Mucosa of gallbladder (tissue), 1 donor: ENCODE results near the gene AK1. TPM values are rescaled to one million over a fixed set of nuclear protein-coding genes. Genes with fewer than 3 reads are reported as not detected.
A peak's percentile ranks its signal among the peaks of the same experiment; 100 is the strongest.

Experiments
- DNase-seq: peaks from one replicate; pipeline ENCODE4 v3.0.0-alpha.2; 2020; ENCODE audit warnings: low spot score
- total RNA-seq: library from RNA; stranded (reverse); gene quantifications from one replicate; pipeline ENCODE4 v1.2.1, GENCODE V29; 2021
- donor health status: DM: no; HTN: no; CAD: no.

AK1 gene
- total RNA-seq, 1 donor from 2014 or later, result 142 TPM

- DNase-seq, result no peak
Observed at GRCh38 chr9:127867356-127868277, 9.9 kb downstream of the AK1 start.

DNA sequence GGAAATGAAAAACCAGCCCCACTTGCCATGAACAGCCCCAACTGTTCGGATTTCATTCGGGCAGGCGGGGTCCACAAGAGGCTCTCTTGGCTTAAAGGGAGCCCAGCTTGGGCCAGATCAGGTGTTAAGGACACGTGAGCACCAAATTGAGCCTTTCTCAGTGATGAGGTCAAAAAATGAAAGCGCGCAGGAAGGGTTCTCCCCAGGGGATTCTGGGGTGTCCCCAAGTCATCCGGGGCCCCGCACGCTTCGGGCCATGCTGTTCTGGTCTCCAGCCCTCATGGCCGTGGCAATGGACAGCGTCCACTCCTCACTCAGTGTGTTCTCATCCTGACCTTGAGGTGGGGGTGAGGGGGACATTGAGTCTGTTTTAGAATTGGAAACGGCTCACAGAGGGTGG, 10.9 kb downstream of the AK1 start:
- no peak for DNase-seq

- no peak for DNase-seq
Observed at GRCh38 chr9:127865645-127866464, 11.6 kb downstream of the AK1 start.

DNA sequence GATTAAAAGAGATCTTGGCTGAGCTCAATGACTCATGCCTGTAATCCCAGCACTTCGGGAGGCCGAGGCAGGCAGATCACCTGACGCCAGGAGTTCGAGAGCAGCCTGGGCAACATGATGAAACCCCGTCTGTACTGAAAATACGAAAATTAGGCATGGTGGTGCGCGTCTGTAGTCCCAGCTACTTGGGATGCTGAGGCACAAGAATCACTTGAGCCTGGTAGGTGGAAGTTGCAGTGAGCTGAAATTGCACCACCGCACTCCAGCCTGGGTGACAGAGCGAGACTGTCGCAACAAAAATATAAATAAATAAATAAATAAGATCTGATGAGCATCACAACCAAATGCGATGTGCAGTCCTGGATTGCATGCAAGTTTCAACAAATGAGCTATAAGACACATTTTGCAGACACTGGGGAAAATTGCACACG, 14.3 kb downstream of the AK1 start:
- DNase-seq, result no peak

DNA sequence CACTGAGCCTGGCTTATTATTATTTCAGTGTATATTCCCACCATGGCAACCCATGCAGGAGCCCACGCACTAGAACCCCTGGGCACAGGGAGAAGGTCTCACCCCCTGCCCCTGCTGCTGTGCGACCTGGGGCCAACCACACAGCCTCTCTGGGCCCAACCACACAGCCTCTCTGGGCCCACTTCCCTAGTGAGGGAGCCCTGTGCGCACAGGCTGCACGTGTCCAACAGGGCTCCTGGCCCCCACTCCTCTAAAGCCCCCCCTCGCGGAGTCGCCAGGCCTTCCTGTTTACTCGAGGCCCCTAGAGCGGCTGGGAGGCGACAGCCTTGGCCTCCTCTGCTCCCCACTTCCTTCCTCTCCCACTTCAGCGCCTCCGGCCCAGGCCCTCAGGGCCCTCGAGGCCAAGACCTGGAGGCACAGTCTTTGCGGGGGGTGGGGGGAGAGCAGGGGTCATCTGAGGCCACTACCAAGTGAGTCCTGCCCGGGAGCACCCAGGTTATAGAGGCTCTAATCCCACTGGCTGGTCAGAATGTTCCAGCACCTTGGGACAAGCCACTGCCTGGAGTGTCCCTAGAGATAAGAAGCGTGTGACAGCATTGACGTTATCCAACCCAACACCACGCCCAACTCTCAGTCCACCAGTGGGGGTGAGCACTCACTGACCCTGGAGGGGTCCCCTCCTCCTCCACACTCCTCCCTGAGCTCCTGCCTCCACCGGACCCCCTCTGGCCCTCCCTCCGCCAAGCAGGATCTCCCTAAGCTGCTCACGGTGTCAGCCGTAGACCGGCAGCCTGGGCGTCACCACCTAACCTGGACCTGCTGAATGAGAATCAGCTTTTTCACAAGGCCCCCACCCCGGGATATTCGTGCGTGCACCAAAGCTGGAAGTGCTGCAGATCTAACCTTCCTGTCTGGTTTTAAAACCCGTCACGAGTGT, 15.1 kb downstream of the AK1 start:
- DNase-seq, result peak; percentile 79

DNA sequence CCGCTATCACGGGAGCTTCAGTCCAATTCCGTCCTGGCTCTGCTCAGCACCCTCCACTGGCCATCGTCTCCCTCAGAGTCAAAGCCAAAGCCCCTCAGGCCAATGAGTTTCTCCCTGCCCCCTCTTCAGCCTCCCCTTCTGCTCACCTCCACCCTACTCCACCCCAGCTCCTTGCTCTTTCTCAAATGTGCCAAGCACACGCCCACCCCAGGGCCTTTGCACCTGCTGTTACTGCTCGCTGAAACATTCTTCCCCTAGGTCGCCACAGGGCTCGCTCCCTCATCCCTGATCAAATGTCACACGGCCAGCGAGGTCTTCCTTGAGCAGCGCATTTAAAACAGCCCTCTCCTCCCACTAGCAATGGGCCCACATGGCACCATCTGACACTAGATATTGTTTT, 16.7 kb downstream of the AK1 start:
- no peak for DNase-seq

- DNase-seq, result peak; percentile 72
Observed at GRCh38 chr9:127860260-127860659, 17.2 kb downstream of the AK1 start.

DNA sequence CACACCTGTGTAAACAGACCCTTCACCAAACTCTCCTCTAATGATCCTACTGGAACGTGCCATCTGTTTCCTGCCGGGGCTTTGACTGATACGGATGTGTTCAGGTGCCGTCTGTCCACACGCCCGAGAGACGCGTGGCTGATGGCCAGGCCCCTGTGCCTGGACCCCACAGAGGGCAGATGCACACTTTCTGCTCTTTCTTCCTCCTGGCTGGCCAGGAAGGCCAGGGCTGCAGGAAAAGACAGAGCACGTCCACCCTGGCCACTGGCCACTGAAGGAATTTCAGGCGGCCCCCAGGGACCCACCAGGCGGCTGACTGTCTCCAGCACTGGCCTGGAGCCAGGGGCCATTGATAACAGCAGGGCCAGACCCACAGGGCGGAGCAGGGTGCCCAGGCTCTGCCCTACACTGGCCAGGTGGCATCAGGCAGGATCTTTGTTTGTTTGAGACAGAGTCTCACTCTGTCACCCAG, 19.4 kb downstream of the AK1 start:
- DNase-seq, result no peak

DNA sequence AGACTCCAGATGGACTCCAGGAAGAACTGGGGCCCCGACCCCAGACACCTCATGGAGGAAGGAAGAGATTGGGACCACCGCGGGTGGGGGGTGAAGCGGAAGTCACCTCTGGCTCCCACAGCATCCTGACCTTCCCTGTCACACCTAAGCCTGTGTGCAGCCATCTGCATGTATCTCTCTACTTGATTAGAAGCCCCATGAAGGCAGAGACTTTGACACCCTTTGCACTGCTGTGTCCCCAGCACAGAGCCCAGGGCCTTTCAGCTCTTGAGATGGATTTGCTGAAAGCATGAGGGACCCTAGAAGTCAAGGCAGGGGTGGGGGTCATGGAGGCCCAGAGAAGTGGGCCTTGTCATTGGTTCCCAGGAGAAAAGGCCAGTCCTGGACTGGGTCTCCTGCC, 20.2 kb downstream of the AK1 start:
- no peak for DNase-seq

- DNase-seq, result no peak
Observed at GRCh38 chr9:127856729-127857116, 20.8 kb downstream of the AK1 start.

GRCh38 chr9:127856094-127856728, 21.3 kb downstream of the AK1 start:
- DNase-seq, result no peak

- DNase-seq, result no peak
Observed at GRCh38 chr9:127855522-127855921, 22.0 kb downstream of the AK1 start.

DNA sequence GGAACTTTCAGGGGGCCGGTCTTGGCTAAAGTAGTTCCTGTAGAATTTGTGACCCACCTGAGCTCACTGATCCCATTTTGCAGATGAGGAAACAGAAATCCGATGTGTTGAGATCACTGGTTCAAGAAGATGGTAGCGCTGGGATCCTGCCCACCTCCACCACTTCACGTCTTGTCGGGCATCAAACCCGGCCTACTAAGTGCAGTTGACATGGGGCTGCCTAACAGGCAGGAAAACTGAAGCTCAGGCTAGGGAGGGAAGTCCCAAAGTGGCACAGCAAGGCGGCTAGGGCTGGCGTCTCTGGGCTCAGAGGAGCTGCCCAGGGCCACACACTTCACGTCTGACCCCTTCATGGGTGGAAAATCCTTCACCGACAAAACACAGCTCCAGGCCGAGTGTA, 22.5 kb downstream of the AK1 start:
- no peak for DNase-seq

- DNase-seq, result peak; percentile 69
Observed at GRCh38 chr9:127854184-127854806, 23.2 kb downstream of the AK1 start, which contains the start of gene ENG. TSS of gene ENG (minus strand) at chr9:127854658. CDS start at chr9:127854355, 303 bp downstream.

- DNase-seq, result no peak
Observed at GRCh38 chr9:127853312-127854183, 23.9 kb downstream of the AK1 start.

- DNase-seq, result no peak
Observed at GRCh38 chr9:127852829-127853228, 24.6 kb downstream of the AK1 start.

- DNase-seq, result no peak
Observed at GRCh38 chr9:127850286-127850830, 27.1 kb downstream of the AK1 start.

- DNase-seq, result no peak
Observed at GRCh38 chr9:127848756-127849504, 28.5 kb downstream of the AK1 start.
